Measurements from ENCODE around the gene SLC6A19.

Gene SLC6A19

GRCh38 chr5:1197876-1198666 lies 3.3 kb upstream of the SLC6A19 start:
- DNase-seq: no peak

- DNase-seq: no peak
Observed at GRCh38 chr5:1199340-1199648, 2.1 kb upstream of the SLC6A19 start.

GRCh38 chr5:1199649-1200494 lies 1.5 kb upstream of the SLC6A19 start:
- no peak for DNase-seq

- DNase-seq: no peak
Observed at GRCh38 chr5:1200495-1201326, 684 bp upstream of the SLC6A19 start.

GRCh38 chr5:1202026-1202797 lies 817 bp downstream of the SLC6A19 start:
- no peak for DNase-seq

GRCh38 chr5:1202798-1203185 lies 1.4 kb downstream of the SLC6A19 start:
- no peak for DNase-seq

DNA sequence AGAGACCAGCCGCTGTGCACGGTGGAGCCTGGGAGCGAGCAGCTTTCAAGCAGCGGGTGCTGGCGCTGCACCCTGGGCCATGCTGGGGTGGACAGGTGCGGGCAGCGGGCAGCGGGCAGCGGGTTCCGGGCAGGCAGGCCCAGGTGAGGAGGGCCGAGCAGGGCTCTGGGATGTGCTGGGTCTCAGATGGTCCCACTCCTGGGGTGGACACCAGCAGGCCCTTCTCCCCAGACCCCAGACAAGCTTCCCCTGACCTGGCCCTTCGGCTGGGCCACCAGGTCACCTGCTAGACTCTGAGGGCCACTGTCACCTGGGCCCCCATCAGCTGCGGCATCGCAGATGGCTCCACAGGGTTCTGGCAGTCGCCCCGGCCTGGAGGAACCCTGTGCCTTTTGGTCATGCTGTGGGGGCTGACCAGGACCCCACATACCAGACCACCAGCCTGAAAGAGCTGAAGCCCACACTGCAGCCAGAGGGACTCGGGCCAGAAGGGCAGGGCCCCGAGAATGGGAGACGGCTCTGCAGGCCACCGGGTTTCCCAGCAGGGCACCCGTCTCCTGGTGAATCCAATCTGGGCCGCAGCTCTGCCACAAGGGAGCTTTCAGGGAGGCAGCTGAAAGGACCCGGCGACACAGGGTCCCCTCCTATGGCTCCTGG lies 2.0 kb downstream of the SLC6A19 start:
- DNase-seq: no peak

GRCh38 chr5:1203968-1204692 lies 2.7 kb downstream of the SLC6A19 start:
- DNase-seq: no peak

DNA sequence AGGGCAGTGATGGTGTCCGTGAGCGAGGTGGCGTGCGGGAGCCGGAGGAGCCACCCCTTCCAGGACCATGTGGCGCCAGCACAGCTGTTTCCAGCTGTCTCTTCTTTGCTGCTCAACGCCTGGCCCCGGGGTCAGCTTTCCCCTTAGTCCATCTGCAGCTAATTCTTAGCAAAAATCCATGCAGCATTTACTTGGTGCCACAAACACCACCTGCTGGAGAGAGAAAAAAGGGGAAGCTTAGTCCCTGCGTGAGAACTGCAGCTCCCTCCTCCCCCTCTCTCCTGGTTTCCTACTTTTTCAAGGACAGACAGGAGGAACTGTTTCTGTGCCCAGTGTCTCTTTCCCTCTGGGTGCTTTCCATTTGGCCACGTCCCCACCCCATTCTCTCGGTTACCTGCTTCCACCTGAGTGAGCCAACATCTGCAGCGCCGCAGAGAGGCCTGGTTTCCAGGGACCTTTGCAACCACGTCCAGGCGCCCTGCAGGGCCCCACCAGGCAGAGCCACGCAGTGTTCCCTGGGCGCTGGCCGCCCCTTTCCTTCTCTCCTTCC lies 3.4 kb downstream of the SLC6A19 start:
- no peak for DNase-seq

DNA sequence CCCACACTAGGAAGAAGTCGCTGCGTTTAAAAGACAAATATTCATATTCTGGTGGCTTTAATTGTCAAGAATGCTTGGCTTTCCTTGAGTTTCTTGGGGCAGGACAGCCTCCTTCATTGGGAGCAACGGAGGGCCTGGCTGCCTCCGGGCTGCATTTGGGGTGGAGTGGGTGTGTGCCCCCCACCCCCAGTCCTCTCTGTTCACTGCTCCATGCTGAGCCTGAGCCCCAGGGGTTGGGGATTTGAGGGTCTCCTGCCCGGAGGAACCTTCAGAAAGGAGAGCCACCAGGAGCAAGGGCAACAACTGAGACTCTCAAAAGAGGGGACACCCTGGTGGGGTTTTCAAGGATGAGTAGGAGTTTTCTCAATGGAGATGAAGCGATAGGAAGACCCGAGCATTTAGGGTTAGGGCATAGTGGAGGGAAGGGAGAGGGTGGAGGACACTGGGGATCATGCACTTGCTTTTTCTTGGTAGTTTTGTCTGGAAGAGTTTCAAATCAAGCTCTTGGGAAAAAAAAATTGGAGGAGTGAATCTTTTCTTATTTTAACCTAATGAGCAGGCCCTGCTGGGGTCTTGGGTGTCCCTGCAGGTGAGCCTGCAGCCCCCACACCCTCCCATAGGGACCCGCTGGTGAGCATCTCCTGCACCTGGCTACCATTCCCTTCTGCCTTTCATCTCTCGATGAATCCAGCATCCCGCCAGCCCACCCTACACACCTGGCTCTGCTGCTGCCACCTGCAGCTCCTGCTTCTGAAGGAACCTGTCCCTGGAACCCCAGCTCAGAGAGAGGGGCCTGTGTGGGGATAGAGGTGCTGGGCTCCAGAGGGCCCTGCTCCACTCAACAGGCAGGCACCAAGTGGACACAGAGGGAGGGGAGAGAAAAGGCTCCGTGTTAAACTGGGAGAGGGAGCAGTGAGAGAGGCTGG lies 4.1 kb downstream of the SLC6A19 start:
- DNase-seq: no peak

DNA sequence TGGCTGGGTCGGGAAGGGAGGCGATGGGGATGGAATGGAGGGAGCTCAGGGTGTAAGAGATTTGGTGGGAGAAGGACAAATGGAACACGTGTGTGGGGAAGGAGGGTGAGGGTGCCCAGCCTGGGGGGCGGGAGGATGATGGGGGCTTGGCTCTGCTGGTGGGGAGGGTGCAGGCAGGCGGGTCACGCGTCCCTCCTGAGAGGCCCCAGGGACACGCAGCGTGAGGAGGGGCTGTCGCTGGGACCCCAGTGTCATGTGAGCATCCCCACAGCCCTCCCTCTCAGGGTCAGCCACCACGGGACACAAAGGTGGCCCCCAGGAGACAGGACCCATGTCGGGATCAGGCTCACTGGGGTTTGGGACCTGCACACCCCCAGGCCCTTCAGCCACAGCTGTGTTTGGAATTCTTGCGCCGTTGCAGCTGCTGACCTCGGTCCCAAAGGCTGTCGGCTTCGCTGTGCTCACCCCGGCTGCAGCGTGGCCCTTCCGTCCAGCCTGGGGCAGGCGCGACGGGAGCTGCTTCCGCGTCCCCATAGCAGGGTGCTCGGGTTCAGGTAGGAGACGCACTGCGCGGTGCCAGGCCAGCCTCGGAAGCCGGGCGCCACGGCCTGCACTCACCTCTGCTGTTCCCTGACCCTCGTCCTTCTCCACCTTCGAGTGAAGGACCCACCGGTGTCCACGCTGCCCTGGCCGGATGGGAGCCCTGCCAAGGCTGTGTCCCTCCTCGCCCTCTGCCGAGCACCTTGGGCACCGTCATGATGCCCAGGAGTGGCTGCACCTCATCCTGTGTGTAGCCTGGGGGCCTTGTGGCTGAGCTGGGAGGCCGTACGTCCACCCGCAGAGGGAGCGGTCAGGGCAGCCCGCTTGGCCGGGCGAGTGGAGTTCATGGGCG lies 5.4 kb downstream of the SLC6A19 start:
- no peak for DNase-seq

- DNase-seq: no peak
Observed at GRCh38 chr5:1207555-1207954, 6.2 kb downstream of the SLC6A19 start.

GRCh38 chr5:1208221-1208742 lies 6.9 kb downstream of the SLC6A19 start:
- no peak for DNase-seq

DNA sequence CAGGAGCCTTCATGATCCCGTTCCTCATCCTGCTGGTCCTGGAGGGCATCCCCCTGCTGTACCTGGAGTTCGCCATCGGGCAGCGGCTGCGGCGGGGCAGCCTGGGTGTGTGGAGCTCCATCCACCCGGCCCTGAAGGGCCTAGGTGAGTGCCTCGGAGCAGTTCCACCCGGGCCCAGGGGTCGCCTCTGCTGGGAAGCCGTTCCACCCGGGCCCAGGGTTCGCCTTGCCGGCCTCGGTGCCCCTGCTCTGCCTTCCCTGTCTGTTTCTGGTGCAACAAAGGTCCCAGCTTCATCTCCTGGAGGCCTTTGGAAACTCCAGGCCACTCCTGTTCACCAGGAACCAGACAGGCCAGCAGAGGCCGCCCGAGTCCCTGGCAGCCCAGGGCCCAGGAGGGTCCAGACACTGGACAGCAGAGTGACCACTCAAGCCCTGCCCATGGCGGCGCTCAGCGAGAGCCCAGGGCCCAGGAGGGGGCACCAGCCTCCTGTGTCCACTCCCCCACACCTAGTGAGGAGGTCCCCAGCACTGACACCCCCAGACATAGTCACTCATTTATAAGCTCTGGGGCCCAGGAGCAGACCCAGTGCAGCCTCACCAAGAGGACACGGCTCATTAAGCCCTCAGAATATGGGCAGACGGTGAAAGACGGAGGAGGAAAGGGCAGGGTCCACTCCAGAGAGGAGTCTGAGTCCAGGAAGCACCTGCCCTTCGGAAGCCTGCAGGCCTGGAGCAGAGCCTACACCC lies 7.5 kb downstream of the SLC6A19 start:
- no peak for DNase-seq

- DNase-seq: no peak
Observed at GRCh38 chr5:1209489-1209852, 8.1 kb downstream of the SLC6A19 start.

GRCh38 chr5:1209896-1210776 lies 8.7 kb downstream of the SLC6A19 start:
- no peak for DNase-seq

- DNase-seq: no peak
Observed at GRCh38 chr5:1210832-1211251, 9.4 kb downstream of the SLC6A19 start.
